ENCODE results near the gene KRI1.
A peak's percentile ranks its signal among the peaks of the same experiment; 100 is the strongest.

The KRI1 gene

GRCh38 chr19:10565567-10566407 lies at the start of gene KRI1:
TSS of gene KRI1 (minus strand) at chr19:10566010. CDS start at chr19:10565999, 11 bp downstream.
- peak; percentile 99 for DNase-seq (ENCODE audit: low spot score)
- TF ChIP-seq, protein P1, sequence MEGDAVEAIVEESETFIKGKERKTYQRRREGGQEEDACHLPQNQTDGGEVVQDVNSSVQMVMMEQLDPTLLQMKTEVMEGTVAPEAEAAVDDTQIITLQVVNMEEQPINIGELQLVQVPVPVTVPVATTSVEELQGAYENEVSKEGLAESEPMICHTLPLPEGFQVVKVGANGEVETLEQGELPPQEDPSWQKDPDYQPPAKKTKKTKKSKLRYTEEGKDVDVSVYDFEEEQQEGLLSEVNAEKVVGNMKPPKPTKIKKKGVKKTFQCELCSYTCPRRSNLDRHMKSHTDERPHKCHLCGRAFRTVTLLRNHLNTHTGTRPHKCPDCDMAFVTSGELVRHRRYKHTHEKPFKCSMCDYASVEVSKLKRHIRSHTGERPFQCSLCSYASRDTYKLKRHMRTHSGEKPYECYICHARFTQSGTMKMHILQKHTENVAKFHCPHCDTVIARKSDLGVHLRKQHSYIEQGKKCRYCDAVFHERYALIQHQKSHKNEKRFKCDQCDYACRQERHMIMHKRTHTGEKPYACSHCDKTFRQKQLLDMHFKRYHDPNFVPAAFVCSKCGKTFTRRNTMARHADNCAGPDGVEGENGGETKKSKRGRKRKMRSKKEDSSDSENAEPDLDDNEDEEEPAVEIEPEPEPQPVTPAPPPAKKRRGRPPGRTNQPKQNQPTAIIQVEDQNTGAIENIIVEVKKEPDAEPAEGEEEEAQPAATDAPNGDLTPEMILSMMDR (IDR thresholded peaks at IDR 0.05; ENCODE audit: extremely low read depth, missing control alignments) = peak; percentile 5

- DNase-seq (ENCODE audit: low spot score) = no peak
- TF ChIP-seq, protein P1 (IDR thresholded peaks at IDR 0.05; ENCODE audit: extremely low read depth, missing control alignments) = no peak
Observed at GRCh38 chr19:10612499-10613119, 46.8 kb upstream of the KRI1 start.

GRCh38 chr19:10611907-10612306 lies 46.1 kb upstream of the KRI1 start:
- TF ChIP-seq, protein P1 (IDR thresholded peaks at IDR 0.05; ENCODE audit: extremely low read depth, missing control alignments) = no peak
- DNase-seq (ENCODE audit: low spot score) = no peak

- TF ChIP-seq, protein P1 (IDR thresholded peaks at IDR 0.05; ENCODE audit: extremely low read depth, missing control alignments) = no peak
- DNase-seq (ENCODE audit: low spot score) = peak; percentile 66
Observed at GRCh38 chr19:10604460-10604980, 38.7 kb upstream of the KRI1 start.

DNA sequence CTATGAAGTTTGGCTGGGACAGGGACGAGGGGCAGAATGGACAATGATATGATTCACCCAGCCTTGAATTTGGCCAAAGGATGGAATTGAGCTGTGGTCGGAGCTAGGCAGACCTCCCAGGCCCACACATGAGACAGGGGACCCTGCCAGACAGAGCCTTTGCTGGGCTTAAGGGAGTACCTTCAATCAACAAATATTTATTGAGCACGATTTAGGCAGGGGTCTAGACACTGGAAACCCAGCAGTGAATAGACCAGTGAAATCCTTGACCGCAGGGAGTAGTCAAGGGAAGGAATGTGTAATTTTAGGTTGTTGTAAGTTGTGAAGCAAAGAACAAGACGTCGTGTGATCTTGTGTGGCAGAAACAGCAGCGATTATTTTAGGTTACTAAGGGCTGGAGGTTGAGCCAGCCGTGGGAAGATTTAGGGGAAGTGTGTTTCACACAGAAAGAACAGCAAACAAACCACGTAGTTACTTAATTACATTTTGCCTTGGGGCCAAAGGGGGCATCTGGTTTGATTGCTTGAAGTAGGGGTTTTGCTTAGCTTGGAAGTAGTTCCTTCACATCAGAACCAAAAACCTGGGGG lies 38.2 kb upstream of the KRI1 start:
- DNase-seq (ENCODE audit: low spot score) = peak; percentile 73
- TF ChIP-seq, protein P1 (IDR thresholded peaks at IDR 0.05; ENCODE audit: extremely low read depth, missing control alignments) = no peak

- DNase-seq (ENCODE audit: low spot score) = peak; percentile 71
- TF ChIP-seq, protein P1 (IDR thresholded peaks at IDR 0.05; ENCODE audit: extremely low read depth, missing control alignments) = no peak
Observed at GRCh38 chr19:10603084-10603872, 37.5 kb upstream of the KRI1 start.
